ENCODE data around the gene NTRK3.

The NTRK3 gene

DNA sequence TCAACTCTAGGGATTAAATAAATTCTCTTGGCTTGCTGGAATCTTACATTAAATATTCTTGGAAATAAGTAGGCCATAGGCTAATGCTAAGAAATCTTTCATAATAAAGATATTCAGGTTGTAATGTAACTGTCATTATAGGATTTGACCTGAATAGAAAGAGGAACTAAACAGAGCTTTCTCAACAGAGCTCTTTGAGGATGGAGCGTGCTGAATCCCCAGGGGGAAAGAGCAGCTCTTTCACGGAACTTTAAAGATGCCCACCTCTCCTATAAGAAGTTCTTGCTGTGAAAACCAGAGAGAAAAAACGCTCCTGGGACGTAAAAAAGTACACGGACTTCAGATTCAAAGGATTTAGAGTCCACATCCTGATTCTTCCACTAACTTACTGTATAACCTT lies 77.9 kb downstream of the NTRK3 start:
- no peak for DNase-seq

GRCh38 chr15:88177451-88177850 lies 79.1 kb downstream of the NTRK3 start:
- no peak for DNase-seq

GRCh38 chr15:88174571-88174970 lies 82.0 kb downstream of the NTRK3 start:
- no peak for DNase-seq

DNA sequence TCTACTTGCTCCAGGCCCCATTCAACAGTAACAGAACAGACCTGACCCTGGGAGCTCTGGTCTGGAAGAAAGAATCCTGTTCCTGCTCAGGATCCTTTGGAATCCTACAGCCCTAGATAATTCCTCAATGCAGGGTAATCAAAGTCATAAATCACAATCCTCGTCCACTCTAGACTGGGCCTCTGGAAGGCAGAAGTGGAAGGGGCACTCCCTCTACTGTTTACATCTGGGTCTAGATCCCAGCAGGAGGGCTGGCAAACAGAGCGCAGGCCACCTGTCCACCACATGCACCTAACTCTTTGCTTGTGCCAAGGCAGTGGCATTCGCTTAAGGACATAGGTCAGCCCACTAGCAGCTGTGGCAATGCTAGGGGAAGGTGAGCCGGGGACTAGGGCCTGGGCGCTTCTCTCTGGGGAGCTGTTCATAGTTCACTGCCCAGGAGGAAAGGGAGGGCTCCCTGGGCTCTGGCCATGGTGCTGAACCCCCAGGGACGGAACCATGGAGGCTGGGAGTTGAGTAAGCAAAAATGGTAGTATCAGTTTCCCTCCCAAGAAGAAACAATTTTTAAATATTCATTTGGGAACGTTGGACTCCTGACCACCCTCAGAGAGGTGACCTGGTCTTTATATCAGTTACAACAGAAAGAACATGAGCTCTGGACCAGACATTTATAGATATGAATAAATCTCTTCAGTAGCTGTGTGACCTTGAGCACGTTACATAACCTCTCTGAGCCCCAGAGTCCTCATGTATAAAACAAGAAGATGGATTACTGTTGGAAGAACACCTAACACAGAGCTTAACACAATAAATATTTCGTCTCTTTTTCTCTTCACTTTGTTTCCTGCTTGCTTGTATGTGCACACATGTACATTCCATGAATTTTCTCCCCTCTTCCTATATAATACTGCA lies 90.2 kb downstream of the NTRK3 start:
- no peak for DNase-seq

- DNase-seq, result no peak
Observed at GRCh38 chr15:88161636-88162035, 94.9 kb downstream of the NTRK3 start.

GRCh38 chr15:88155310-88155709 lies 101.2 kb downstream of the NTRK3 start:
- DNase-seq, result no peak

GRCh38 chr15:88152672-88153071 lies 103.9 kb downstream of the NTRK3 start:
- DNase-seq, result no peak

DNA sequence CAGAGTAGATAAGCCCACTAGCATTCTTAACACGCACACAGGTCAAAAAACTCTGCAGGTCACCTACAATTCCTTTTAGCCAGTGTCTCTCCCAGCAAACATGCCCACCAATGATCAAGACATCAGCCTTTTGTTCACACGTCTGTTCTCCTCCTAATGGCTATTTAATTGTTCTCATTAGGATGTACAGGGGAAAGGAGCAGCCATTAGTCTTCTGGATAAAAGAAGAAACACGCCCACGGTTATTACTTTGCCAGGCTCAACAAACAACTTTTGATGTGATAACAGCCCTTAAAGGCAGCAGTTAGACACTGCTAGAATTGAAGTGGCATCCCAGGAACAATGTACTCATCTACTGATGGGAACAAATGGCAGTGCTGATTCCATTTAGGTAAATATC lies 108.8 kb downstream of the NTRK3 start:
- DNase-seq, result no peak

- DNase-seq, result no peak
Observed at GRCh38 chr15:88144921-88145653, 111.5 kb downstream of the NTRK3 start.

- DNase-seq, result no peak
Observed at GRCh38 chr15:88142121-88142520, 114.4 kb downstream of the NTRK3 start.

DNA sequence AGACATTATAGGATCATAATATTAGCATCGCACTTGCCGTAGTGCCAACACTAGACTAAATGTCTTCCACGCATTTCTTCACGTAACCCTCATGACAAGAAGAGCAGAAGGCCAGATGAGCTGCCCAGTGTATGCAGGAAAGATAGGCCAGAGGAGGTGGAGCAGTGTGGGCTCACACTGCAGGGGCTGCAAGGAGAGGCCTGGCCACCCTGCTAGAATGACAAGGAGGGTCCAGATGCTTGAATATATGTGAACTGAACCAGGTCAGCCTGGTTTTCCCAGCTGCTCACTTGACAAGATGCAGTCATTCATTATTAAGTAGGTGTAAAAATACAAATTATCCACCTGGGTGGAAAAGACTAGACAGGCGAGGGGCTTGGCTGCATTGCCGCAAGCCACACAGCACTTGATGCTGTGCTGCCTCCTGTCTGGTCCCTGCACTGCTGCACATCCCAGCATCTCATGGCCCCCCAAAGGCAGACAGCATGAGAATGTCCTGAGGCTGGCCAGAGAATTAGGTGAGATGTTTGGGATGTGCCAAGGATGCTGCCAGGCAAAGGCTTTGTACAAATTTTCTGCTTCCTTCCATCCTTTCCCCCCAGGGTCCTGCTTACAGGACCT lies 115.2 kb downstream of the NTRK3 start:
- DNase-seq, result no peak

- no peak for DNase-seq
Observed at GRCh38 chr15:88140398-88140797, 116.1 kb downstream of the NTRK3 start.

- DNase-seq, result no peak
Observed at GRCh38 chr15:88139936-88140335, 116.6 kb downstream of the NTRK3 start.

DNA sequence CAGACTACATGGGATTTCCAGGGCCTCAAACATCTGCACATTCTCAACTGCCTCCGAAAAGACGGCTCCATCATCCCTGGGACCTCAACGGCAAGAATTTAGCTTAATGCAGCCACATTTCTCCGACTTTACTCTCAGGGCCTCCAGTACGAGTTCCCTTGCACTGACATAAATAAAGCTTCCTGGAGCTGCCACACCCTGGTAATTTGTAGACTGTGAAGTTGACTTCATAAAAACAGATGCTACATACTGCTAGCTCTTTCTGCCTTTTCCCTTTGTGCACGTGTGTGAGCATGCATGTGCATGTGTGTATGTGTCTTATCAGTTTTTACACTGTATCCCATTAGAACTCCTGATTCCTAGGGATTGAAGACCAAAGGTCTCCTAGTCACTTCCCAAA lies 122.7 kb downstream of the NTRK3 start:
- no peak for DNase-seq

- no peak for DNase-seq
Observed at GRCh38 chr15:88132499-88132898, 124.0 kb downstream of the NTRK3 start.

DNA sequence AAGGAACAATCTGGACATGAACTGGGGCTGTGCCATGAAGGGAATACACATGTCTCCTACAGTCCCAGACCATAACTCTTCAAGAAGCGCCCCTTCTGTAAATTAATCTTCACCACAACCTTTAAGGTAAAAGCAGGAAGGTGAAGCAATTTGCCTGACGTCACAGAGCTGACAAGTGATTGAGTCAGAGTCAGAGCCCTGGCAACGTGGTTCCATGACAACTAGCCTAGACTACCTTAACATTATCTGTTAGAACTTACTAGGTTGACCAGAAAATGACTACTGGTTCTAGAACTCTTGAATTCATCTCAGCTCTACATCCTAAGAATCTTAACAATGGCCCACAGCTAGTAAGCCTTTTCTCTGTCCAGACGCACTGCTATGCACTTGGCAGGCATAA lies 124.6 kb downstream of the NTRK3 start:
- no peak for DNase-seq

DNA sequence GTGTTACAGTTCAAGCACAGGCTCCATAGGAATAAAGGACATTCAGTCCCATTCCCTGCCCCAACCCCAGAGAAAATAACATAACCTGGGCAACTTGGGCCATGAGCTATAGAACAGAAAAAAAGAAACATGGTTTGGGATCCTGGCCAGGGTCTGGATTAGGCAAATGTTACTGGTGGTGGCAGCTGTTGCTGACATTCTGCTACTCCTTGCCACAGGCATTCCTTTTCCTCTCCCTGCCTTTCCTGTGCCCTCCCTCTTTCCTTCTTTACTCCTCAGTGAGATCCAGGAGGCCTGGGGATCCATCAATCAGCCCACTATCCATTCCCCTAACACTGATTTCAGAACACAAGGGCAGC lies 129.1 kb downstream of the NTRK3 start:
- DNase-seq, result no peak

GRCh38 chr15:88126695-88127431 lies 129.7 kb downstream of the NTRK3 start:
- no peak for DNase-seq

- DNase-seq, result no peak
Observed at GRCh38 chr15:88125576-88125975, 131.0 kb downstream of the NTRK3 start.

- no peak for DNase-seq
Observed at GRCh38 chr15:88124199-88124598, 132.3 kb downstream of the NTRK3 start.

GRCh38 chr15:88121968-88122530 lies 134.5 kb downstream of the NTRK3 start:
- DNase-seq, result no peak

DNA sequence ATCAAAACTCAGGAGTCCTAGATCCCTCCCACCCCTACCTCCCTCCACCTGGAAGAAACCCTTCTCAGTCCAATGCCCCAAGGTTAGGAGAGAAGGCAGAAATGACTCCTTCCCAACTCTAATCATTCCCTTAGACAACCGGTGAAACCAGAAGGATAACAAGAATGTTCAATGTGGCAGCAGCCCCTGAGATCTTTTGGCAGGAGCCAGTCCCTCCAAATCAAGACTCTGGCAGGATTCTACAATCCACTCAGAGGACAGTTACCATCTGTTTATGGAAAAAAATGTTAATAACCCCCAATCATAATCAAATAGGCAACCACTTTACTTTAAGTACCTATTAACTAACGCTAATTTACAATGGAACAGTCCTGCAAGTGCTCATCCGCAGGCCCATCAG lies 136.5 kb downstream of the NTRK3 start:
- no peak for DNase-seq

DNA sequence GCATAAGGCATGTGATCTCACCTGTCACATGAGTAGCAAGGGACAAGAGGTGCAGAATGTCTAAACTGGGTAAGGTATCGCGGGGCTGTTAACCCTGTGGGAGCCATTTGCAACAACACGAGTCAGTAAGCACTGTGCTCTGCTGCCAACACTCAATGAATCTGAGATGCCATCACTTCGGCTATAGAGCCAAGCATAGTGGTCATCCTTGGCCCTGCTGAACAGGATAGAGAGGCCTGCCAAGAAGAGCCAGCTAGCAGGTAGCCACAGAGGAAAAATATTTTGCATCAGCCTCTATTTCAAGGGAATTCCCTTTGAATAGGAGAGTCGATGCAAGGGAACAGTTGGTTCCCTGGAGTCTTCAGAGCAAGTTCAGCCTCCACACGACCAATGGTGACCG lies 137.8 kb downstream of the NTRK3 start:
- DNase-seq, result no peak
